HG03354 (cell line): ENCODE measurements around the gene DPP6.
A peak's percentile ranks its signal among the peaks of the same experiment; 100 is the strongest.

Experiments used
- ATAC-seq: cut with Tn5 transposase; IDR thresholded peaks from one replicate; pipeline ENCODE4 v1.9.1; 2021; ENCODE audit warnings: mild to moderate bottlenecking; ENCODE audit not compliant: unreplicated experiment, poor library complexity, severe bottlenecking

The DPP6 gene

GRCh38 chr7:154827007-154827406 lies 774.8 kb downstream of the DPP6 start:
- no peak for ATAC-seq

- no peak for ATAC-seq
Measured at GRCh38 chr7:154832557-154833138, 780.5 kb downstream of the DPP6 start.

- no peak for ATAC-seq
Measured at GRCh38 chr7:154836021-154836448, 783.8 kb downstream of the DPP6 start.

- ATAC-seq = no peak
Measured at GRCh38 chr7:154837087-154837486, 784.9 kb downstream of the DPP6 start.

- peak; percentile 98 for ATAC-seq
Measured at GRCh38 chr7:154837622-154838021, 785.4 kb downstream of the DPP6 start.

GRCh38 chr7:154840086-154840485 lies 787.9 kb downstream of the DPP6 start:
- ATAC-seq = no peak

GRCh38 chr7:154841731-154842331 lies 789.6 kb downstream of the DPP6 start:
- no peak for ATAC-seq

GRCh38 chr7:154842591-154842990 lies 790.4 kb downstream of the DPP6 start:
- ATAC-seq = no peak

GRCh38 chr7:154843670-154844237 lies 791.6 kb downstream of the DPP6 start:
- ATAC-seq = no peak

GRCh38 chr7:154844499-154844898 lies 792.3 kb downstream of the DPP6 start:
- no peak for ATAC-seq

- no peak for ATAC-seq
Measured at GRCh38 chr7:154844955-154845354, 792.8 kb downstream of the DPP6 start.

GRCh38 chr7:154848464-154848863 lies 796.3 kb downstream of the DPP6 start:
- no peak for ATAC-seq

- ATAC-seq = no peak
Measured at GRCh38 chr7:154852205-154852604, 800.0 kb downstream of the DPP6 start.

- no peak for ATAC-seq
Measured at GRCh38 chr7:154853063-154853726, 801.0 kb downstream of the DPP6 start.

GRCh38 chr7:154853727-154854095 lies 801.5 kb downstream of the DPP6 start:
- no peak for ATAC-seq

GRCh38 chr7:154854836-154855235 lies 802.6 kb downstream of the DPP6 start:
- no peak for ATAC-seq

GRCh38 chr7:154855366-154855765 lies 803.2 kb downstream of the DPP6 start:
- ATAC-seq = no peak

GRCh38 chr7:154856733-154857132 lies 804.5 kb downstream of the DPP6 start:
- ATAC-seq = no peak

GRCh38 chr7:154857240-154857639 lies 805.0 kb downstream of the DPP6 start:
- ATAC-seq = no peak

- ATAC-seq = no peak
Measured at GRCh38 chr7:154857728-154858681, 805.8 kb downstream of the DPP6 start.
